Body of pancreas (tissue), 4 donors: ENCODE measurements around the gene IGFN1.

Experiments used
- POLR2A ChIP-seq, 3 donors: fragments of 450-650 bp; IDR thresholded peaks; one replicate each; pipeline ENCODE4 v1.6.1; 2016; ENCODE audit warnings: antibody characterized with exemption in 3 of 3, mild to moderate bottlenecking in 2 of 3
- TF ChIP-seq, protein P1 (sequence below), 7 experiments: fragments of 450-650 bp in 4 of 7; fragments of 200-600 bp in 3 of 7; sonication (generic) in 3 of 7; IDR thresholded peaks; one replicate each; pipeline ENCODE4 v1.5.1; 2016 to 2019; ENCODE audit warnings: antibody characterized with exemption in 7 of 7

DNA sequence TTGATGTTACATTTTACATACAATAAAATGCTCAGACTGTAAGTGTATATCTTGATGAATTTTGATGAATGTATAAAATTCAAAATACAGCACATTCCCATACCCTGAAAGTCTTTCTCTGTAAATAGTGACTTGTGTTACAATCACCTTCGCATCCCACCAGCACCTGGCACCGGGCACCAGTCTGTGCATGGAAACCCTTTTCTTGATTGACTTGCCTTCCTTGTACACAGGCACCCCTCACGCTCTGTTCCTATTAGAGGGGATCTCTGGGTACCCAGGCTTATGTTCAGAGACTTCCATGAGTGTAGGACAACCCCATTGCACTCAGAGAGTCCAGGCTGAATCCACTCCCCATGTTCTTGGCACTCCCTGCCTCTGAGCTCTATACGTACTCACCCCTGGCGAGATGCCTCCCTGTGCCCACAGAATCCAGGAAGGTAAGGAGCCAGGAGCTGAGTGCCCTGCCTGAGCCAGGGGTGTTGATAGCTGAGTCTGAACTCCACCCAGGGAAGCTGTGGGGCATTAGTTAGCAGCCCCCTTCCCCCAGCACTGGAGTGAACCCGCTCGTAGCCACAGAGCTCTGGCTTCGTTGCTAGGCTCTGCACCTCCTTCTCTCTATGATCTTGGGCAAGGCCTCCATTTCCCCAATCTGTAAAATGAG, 70.2 kb downstream of the IGFN1 start:
- TF ChIP-seq, protein P1, sequence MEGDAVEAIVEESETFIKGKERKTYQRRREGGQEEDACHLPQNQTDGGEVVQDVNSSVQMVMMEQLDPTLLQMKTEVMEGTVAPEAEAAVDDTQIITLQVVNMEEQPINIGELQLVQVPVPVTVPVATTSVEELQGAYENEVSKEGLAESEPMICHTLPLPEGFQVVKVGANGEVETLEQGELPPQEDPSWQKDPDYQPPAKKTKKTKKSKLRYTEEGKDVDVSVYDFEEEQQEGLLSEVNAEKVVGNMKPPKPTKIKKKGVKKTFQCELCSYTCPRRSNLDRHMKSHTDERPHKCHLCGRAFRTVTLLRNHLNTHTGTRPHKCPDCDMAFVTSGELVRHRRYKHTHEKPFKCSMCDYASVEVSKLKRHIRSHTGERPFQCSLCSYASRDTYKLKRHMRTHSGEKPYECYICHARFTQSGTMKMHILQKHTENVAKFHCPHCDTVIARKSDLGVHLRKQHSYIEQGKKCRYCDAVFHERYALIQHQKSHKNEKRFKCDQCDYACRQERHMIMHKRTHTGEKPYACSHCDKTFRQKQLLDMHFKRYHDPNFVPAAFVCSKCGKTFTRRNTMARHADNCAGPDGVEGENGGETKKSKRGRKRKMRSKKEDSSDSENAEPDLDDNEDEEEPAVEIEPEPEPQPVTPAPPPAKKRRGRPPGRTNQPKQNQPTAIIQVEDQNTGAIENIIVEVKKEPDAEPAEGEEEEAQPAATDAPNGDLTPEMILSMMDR (IDR thresholded peaks at IDR 0.05): no peak
- TF ChIP-seq POLR2A (IDR thresholded peaks at IDR 0.05): no peak
